Measurements from ENCODE around the gene PCLO.
"Not testable (repeated sequence)": the region's sequence is repeated elsewhere in the genome, so short reads cannot be mapped to it uniquely, and the experiment has no call there.

The PCLO gene

DNA sequence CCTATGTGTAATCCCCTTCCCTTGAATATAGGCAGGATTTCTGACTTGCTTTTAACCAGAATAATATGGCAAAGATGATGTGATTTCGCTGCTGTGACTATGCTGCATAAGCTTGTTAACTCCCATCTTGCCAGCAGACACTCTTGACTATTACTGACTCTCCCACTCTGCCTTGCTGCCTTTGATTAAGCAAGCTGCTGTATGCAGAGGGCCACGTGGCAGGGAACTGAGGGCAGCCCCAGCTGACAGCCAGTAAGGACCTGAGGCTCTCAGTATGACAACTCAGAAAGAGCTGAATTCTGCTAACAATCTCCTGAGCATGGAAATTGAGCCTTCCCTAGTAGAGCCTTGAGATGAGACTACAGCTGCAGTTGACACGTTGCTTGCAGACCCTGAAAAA is 439.7 kb downstream of the PCLO start:
- DNase-seq: peak in 1 of 2 experiments; percentile 12

DNA sequence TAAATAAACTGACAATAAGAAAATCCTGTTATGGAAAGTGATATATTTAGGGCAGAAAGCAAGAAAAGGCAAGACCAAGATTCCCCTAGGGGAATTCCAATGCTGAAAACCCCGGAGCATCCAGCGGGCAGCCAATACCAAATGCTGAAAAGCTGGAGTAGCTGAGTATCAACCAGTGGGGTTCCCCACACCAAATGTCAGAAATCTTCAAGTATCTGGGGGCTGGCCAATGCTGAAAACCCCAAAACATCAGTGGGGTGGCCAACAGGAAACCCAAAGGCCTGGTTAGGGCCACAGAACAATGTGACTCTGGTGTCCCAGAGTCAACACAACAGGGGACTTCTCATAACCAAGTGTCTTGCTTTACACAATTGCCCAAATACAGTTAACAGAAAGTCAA is 447.3 kb downstream of the PCLO start:
- DNase-seq: no peak

- DNase-seq: no peak
These were observed 447.8 kb downstream of the PCLO start for GRCh38 chr7:82714883-82715282.

GRCh38 chr7:82713506-82713905 is 449.2 kb downstream of the PCLO start:
- DNase-seq: no peak

- not testable (repeated sequence) for DNase-seq
These were observed 456.3 kb downstream of the PCLO start for GRCh38 chr7:82706344-82706743.

GRCh38 chr7:82705517-82706260 is 457.0 kb downstream of the PCLO start:
- DNase-seq: no peak

GRCh38 chr7:82704121-82704520 is 458.6 kb downstream of the PCLO start:
- DNase-seq: peak in 1 of 2 experiments; percentile 8

Measured in SHP77 (cell line).